GM19238 (cell line): ENCODE data around the gene TMEM238.
"Not testable (repeated sequence)": the region's sequence is repeated elsewhere in the genome, so short reads cannot be mapped to it uniquely, and the experiment has no call there.

Experiments
- DNase-seq: peaks from one replicate; pipeline ENCODE4 v3.0.0; 2011; ENCODE audit warnings: low spot score; ENCODE audit not compliant: insufficient read length

The TMEM238 gene

GRCh38 chr19:55401390-55401789 lies 17.3 kb upstream of the TMEM238 start:
- DNase-seq, result not testable (repeated sequence)

GRCh38 chr19:55400281-55401087 lies 16.4 kb upstream of the TMEM238 start:
- no peak for DNase-seq

- DNase-seq, result no peak
These were observed 14.3 kb upstream of the TMEM238 start for GRCh38 chr19:55398200-55398925.

- no peak for DNase-seq
These were observed 9.0 kb upstream of the TMEM238 start for GRCh38 chr19:55392820-55393761.

GRCh38 chr19:55391702-55392615 lies 7.9 kb upstream of the TMEM238 start:
- no peak for DNase-seq

GRCh38 chr19:55391191-55391670 lies 7.1 kb upstream of the TMEM238 start:
- no peak for DNase-seq

GRCh38 chr19:55390461-55390880 lies 6.4 kb upstream of the TMEM238 start:
- DNase-seq, result no peak

GRCh38 chr19:55389386-55390317 lies 5.6 kb upstream of the TMEM238 start:
- no peak for DNase-seq

GRCh38 chr19:55387736-55388497 lies 3.8 kb upstream of the TMEM238 start:
- DNase-seq, result no peak

- no peak for DNase-seq
These were observed 2.4 kb upstream of the TMEM238 start for GRCh38 chr19:55386493-55386971.

- DNase-seq, result peak; percentile 97
These were observed 1.8 kb upstream of the TMEM238 start, which contains the start of gene RPL28 for GRCh38 chr19:55385724-55386492. Gene RPL28 (plus strand): TSS chr19:55385932. CDS start chr19:55386358, 426 bp downstream.

GRCh38 chr19:55384920-55385723 lies 1.0 kb upstream of the TMEM238 start:
- DNase-seq, result peak; percentile 93

- DNase-seq, result peak; percentile 82
These were observed 587 bp downstream of the TMEM238 start for GRCh38 chr19:55383279-55384130.

GRCh38 chr19:55382522-55383054 lies 1.5 kb downstream of the TMEM238 start:
- DNase-seq, result no peak

- DNase-seq, result no peak
These were observed 2.1 kb downstream of the TMEM238 start for GRCh38 chr19:55382013-55382412.
